ENCODE results near the gene TACC2.

The TACC2 gene

DNA sequence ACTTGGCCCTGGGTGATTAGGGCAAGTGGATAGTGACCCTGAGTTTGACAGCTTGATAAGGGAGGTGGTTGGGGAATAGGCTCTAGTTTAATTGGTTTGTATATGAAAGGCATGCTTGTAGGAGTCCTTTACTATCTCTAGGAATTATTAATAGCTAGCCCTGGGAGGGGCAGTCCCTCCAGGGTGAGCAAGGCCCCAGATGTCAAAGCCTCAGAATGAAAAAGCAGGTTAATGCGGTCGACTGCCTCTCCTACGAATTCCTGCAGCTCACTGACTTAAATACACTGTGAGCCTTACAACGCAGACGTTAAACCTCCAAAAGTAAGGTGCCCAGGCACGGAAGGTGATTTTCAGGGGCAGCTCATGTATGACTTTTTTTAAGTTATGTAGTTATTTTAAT lies 276.9 kb downstream of the TACC2 start:
- H3K4me3 ChIP-seq (ENCODE audit: insufficient read depth in 1 of 2, low read depth in 1 of 2, low read length in 2 of 2), result no peak overlapping the region
- no peak overlapping the region for H3K4ac ChIP-seq (ENCODE audit: low read depth in 1 of 2, low read length in 2 of 2)
- no peak overlapping the region for H3K23ac ChIP-seq (ENCODE audit: low read length in 2 of 2)
- H4K8ac ChIP-seq (ENCODE audit: low read length), result no peak overlapping the region
- no peak overlapping the region for H2BK12ac ChIP-seq (ENCODE audit: low read length in 2 of 2)
- H2AK5ac ChIP-seq (ENCODE audit: low read length, severe bottlenecking), result peak overlapping the region; percentile 50
- no peak overlapping the region for H3K18ac ChIP-seq (ENCODE audit: low read depth in 1 of 2, low read length in 2 of 2)
- H3K14ac ChIP-seq (ENCODE audit: low read length in 2 of 2), result no peak overlapping the region
- H3K9ac ChIP-seq (ENCODE audit: low read length), result no peak overlapping the region
- H3K36me3 ChIP-seq (ENCODE audit: control insufficient read depth in 1 of 2, insufficient read depth in 2 of 2, low read depth in 1 of 2, low read length in 2 of 2), result peaks cover 6 to 10% of the 10 kb centered on the region in 2 experiments
- H3K9me3 ChIP-seq (ENCODE audit: control insufficient read depth, low read length), result peaks cover 13% of the 10 kb centered on the region
- H3K4me2 ChIP-seq (ENCODE audit: low read length, poor library complexity, severe bottlenecking), result peak overlapping the region; percentile 32
- H3K27me3 ChIP-seq (ENCODE audit: control insufficient read depth in 1 of 2, insufficient read depth in 1 of 2, low read length in 2 of 2), result no peaks in the 10 kb centered on the region
- no peak overlapping the region for H4K91ac ChIP-seq (ENCODE audit: low read length)
- peak overlapping the region; percentile 9 for H3K27ac ChIP-seq (ENCODE audit: low read length, poor library complexity, severe bottlenecking)
- WGBS, result 86% methylated on average over 3 of the region's 6 CpGs
- DNase-seq, result no peak
- H2BK15ac ChIP-seq (ENCODE audit: low read depth, poor library complexity, severe bottlenecking), result no peak overlapping the region
- H3K79me1 ChIP-seq (replicated peaks; ENCODE audit: low read length, poor library complexity, severe bottlenecking), result peaks cover 7% of the 10 kb centered on the region
- H2BK5ac ChIP-seq (ENCODE audit: low read depth, low read length, poor library complexity, severe bottlenecking), result no peak overlapping the region
- peaks cover 15% of the 10 kb centered on the region for H3K4me1 ChIP-seq (ENCODE audit: control insufficient read depth, insufficient read depth, low read depth, low read length)
- no peak overlapping the region for H2AFZ ChIP-seq (ENCODE audit: low read depth, low read length)
- no peak overlapping the region for H2BK120ac ChIP-seq (ENCODE audit: low read depth, low read length)

DNA sequence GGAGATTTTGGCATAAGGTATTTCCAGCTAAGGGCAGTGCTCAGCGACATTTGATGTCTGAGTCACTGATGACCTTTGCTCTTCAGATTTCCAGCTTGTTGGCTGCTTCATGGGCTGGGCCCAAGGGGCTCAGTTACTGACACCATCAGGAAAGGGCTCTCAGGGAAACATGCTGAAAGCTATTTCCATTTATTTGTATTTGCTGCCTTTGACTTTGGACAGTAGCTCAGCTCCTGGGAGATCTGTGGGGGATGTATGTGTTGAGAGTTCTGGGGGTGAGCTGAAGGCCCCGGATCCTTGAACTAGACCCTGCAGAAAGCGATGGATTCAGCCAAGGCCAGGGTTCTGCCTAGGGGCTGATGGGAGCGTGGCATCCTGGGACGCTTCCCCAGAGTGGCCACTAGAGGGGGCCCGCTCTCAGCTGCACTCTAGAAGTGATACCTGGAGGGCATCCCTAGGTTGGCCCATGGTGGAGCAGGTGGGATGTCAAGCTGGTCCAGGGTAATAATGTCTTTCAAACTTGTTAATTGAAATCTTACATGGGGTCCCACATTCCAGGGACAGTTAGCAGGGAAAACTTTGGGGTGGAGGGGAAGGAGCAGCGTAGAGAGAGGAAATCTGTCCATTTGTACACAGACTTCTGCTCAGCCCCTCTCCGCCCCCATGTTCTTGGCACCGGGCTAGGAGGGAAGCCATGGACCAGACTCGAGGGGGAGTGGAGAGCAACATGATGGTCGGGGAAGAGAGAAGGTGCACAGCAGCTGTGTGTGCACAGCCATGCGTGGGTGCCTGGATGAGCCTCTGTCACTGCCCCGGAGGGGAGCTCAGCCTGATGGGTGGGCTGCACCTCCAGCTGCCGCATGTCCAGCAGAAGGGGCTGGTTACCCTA lies 279.1 kb downstream of the TACC2 start:
- H2AK5ac ChIP-seq (ENCODE audit: low read length, severe bottlenecking), result peak overlapping the region; percentile 89
- no peak overlapping the region for H3K14ac ChIP-seq (ENCODE audit: low read length in 2 of 2)
- no peak overlapping the region for H2AFZ ChIP-seq (ENCODE audit: low read depth, low read length)
- no peak overlapping the region for H3K23ac ChIP-seq (ENCODE audit: low read length in 2 of 2)
- no peak overlapping the region for H3K4ac ChIP-seq (ENCODE audit: low read depth in 1 of 2, low read length in 2 of 2)
- H2BK12ac ChIP-seq (ENCODE audit: low read length in 2 of 2), result no peak overlapping the region
- H4K91ac ChIP-seq (ENCODE audit: low read length), result no peak overlapping the region
- H3K4me3 ChIP-seq (ENCODE audit: insufficient read depth in 1 of 2, low read depth in 1 of 2, low read length in 2 of 2), result peak overlapping the region in 1 of 2 experiments; percentile 20
- H2BK15ac ChIP-seq (ENCODE audit: low read depth, poor library complexity, severe bottlenecking), result no peak overlapping the region
- peaks cover 6 to 10% of the 10 kb centered on the region in 2 experiments for H3K36me3 ChIP-seq (ENCODE audit: control insufficient read depth in 1 of 2, insufficient read depth in 2 of 2, low read depth in 1 of 2, low read length in 2 of 2)
- H2BK120ac ChIP-seq (ENCODE audit: low read depth, low read length), result no peak overlapping the region
- no peak overlapping the region for H3K9ac ChIP-seq (ENCODE audit: low read length)
- H3K27ac ChIP-seq (ENCODE audit: low read length, poor library complexity, severe bottlenecking), result no peak overlapping the region
- no peaks in the 10 kb centered on the region for H3K27me3 ChIP-seq (ENCODE audit: control insufficient read depth in 1 of 2, insufficient read depth in 1 of 2, low read length in 2 of 2)
- H3K18ac ChIP-seq (ENCODE audit: low read depth in 1 of 2, low read length in 2 of 2), result no peak overlapping the region
- H2BK5ac ChIP-seq (ENCODE audit: low read depth, low read length, poor library complexity, severe bottlenecking), result no peak overlapping the region
- peaks cover 15% of the 10 kb centered on the region for H3K4me1 ChIP-seq (ENCODE audit: control insufficient read depth, insufficient read depth, low read depth, low read length)
- H4K8ac ChIP-seq (ENCODE audit: low read length), result peak overlapping the region; percentile 27
- WGBS, result 65% methylated on average over 14 of the region's 14 CpGs
- H3K9me3 ChIP-seq (ENCODE audit: control insufficient read depth, low read length), result peaks cover 1% of the 10 kb centered on the region
- no peak overlapping the region for H3K4me2 ChIP-seq (ENCODE audit: low read length, poor library complexity, severe bottlenecking)
- H3K79me1 ChIP-seq (replicated peaks; ENCODE audit: low read length, poor library complexity, severe bottlenecking), result peaks cover 7% of the 10 kb centered on the region
- DNase-seq, result peak; percentile 42

DNA sequence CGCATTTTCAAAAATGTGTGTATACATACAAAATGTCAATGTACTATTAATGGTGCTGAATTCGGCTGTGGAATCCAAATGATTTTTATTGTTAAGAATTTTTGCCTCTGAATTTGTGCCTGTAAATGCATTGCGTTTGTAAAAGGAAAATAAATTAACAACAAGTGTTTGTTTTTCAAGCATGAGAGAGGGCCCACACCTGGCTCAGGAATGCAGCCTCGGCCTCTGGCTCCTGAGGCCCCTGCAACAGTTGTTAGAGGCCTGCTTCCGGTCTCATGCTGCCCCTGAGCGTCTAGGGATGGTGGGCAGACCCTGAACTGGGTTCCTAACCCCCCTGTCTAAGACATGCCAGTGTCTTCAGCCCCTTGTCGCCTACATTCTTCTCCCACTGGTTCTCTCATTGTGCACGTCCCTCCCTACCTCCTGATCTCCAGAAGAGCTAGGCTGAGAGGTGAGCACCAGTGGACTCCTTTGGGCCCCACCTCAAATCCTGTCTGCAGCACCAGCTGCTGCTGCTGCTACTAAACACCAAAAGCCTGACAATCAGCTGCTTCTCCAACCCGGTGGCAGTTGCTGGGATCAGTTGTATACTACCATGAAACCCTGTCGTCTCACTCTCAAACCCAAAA lies 280.2 kb downstream of the TACC2 start:
- Histone ChIP-seq H3K4me2 (ENCODE audit: low read length, poor library complexity, severe bottlenecking) (no peak overlapping the region), H2AK5ac (ENCODE audit: low read length, severe bottlenecking) (no peak overlapping the region), H2BK12ac (ENCODE audit: low read length in 2 of 2) (no peak overlapping the region), H3K36me3 (ENCODE audit: control insufficient read depth in 1 of 2, insufficient read depth in 2 of 2, low read depth in 1 of 2, low read length in 2 of 2) (peaks cover 6 to 10% of the 10 kb centered on the region in 2 experiments), H2AFZ (ENCODE audit: low read depth, low read length) (no peak overlapping the region), H3K9ac (ENCODE audit: low read length) (no peak overlapping the region), H2BK15ac (ENCODE audit: low read depth, poor library complexity, severe bottlenecking) (no peak overlapping the region), H3K4me3 (ENCODE audit: insufficient read depth in 1 of 2, low read depth in 1 of 2, low read length in 2 of 2) (no peak overlapping the region), H3K27me3 (ENCODE audit: control insufficient read depth in 1 of 2, insufficient read depth in 1 of 2, low read length in 2 of 2) (no peaks in the 10 kb centered on the region), H2BK5ac (ENCODE audit: low read depth, low read length, poor library complexity, severe bottlenecking) (no peak overlapping the region), H3K27ac (ENCODE audit: low read length, poor library complexity, severe bottlenecking) (no peak overlapping the region), H3K4ac (ENCODE audit: low read depth in 1 of 2, low read length in 2 of 2) (no peak overlapping the region), H3K23ac (ENCODE audit: low read length in 2 of 2) (no peak overlapping the region), H3K14ac (ENCODE audit: low read length in 2 of 2) (no peak overlapping the region), H4K8ac (ENCODE audit: low read length) (no peak overlapping the region), H3K79me1 (replicated peaks; ENCODE audit: low read length, poor library complexity, severe bottlenecking) (peaks cover 7% of the 10 kb centered on the region), H3K9me3 (ENCODE audit: control insufficient read depth, low read length) (no peaks in the 10 kb centered on the region), H4K91ac (ENCODE audit: low read length) (no peak overlapping the region), H2BK120ac (ENCODE audit: low read depth, low read length) (no peak overlapping the region), H3K4me1 (ENCODE audit: control insufficient read depth, insufficient read depth, low read depth, low read length) (peaks cover 15% of the 10 kb centered on the region), H3K18ac (ENCODE audit: low read depth in 1 of 2, low read length in 2 of 2) (no peak overlapping the region)
- no peak for DNase-seq
- WGBS, result 81% methylated on average over 10 of the region's 10 CpGs

DNA sequence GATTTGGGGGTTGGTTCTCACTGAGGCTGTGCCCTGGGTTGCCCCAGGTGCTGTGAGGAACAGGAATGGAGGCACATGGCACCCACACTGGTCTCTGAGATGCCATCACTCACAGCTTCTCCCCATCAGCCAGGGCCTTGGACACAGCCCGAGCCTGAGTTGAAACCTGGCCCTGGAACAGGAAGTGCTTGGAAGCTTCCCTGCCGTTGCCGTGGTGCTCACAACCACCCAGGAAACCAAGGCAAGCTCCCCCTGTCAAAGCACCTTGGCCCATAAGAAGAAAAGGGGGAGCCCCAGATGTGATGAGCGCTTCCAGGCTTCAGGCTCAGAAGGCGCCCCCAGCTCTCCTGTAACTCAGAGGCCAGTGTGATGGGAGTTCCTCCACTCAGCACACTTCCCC lies 282.1 kb downstream of the TACC2 start, which contains the start of gene BTBD16:
TSS of gene BTBD16 (plus strand) at position 221 of the 400 bp plus-strand sequence. CDS start 3,786 bp downstream, outside the sequence.
- H3K27ac ChIP-seq (ENCODE audit: low read length, poor library complexity, severe bottlenecking), result no peak within 1 kb of the TSS
- no peak within 1 kb of the TSS for H2BK5ac ChIP-seq (ENCODE audit: low read depth, low read length, poor library complexity, severe bottlenecking)
- 80% methylated on average over 5 of the region's 5 CpGs for WGBS
- H3K4ac ChIP-seq (ENCODE audit: low read depth in 1 of 2, low read length in 2 of 2), result no peak within 1 kb of the TSS
- H3K9ac ChIP-seq (ENCODE audit: low read length), result no peak within 1 kb of the TSS
- H2AFZ ChIP-seq (ENCODE audit: low read depth, low read length), result no peak within 1 kb of the TSS
- H2BK15ac ChIP-seq (ENCODE audit: low read depth, poor library complexity, severe bottlenecking), result no peak within 1 kb of the TSS
- H2AK5ac ChIP-seq (ENCODE audit: low read length, severe bottlenecking), result no peak within 1 kb of the TSS
- H4K8ac ChIP-seq (ENCODE audit: low read length), result no peak within 1 kb of the TSS
- no peak within 1 kb of the TSS for H3K4me3 ChIP-seq (ENCODE audit: insufficient read depth in 1 of 2, low read depth in 1 of 2, low read length in 2 of 2)
- H3K23ac ChIP-seq (ENCODE audit: low read length in 2 of 2), result no peak within 1 kb of the TSS
- H3K14ac ChIP-seq (ENCODE audit: low read length in 2 of 2), result no peak within 1 kb of the TSS
- H2BK12ac ChIP-seq (ENCODE audit: low read length in 2 of 2), result no peak within 1 kb of the TSS
- peaks cover 6% of the 10 kb centered on the region for H3K4me1 ChIP-seq (ENCODE audit: control insufficient read depth, insufficient read depth, low read depth, low read length)
- H3K27me3 ChIP-seq (ENCODE audit: control insufficient read depth in 1 of 2, insufficient read depth in 1 of 2, low read length in 2 of 2), result no peaks in the 10 kb centered on the region
- no peak within 1 kb of the TSS for H4K91ac ChIP-seq (ENCODE audit: low read length)
- H3K4me2 ChIP-seq (ENCODE audit: low read length, poor library complexity, severe bottlenecking), result no peak within 1 kb of the TSS
- peaks cover 5% of the 10 kb centered on the region for H3K79me1 ChIP-seq (replicated peaks; ENCODE audit: low read length, poor library complexity, severe bottlenecking)
- H3K36me3 ChIP-seq (ENCODE audit: control insufficient read depth in 1 of 2, insufficient read depth in 2 of 2, low read depth in 1 of 2, low read length in 2 of 2), result peaks cover 6 to 10% of the 10 kb centered on the region in 2 experiments
- DNase-seq, result no peak
- H2BK120ac ChIP-seq (ENCODE audit: low read depth, low read length), result no peak within 1 kb of the TSS
- no peak within 1 kb of the TSS for H3K18ac ChIP-seq (ENCODE audit: low read depth in 1 of 2, low read length in 2 of 2)
- no peaks in the 10 kb centered on the region for H3K9me3 ChIP-seq (ENCODE audit: control insufficient read depth, low read length)

All from mesenchymal stem cell (in vitro differentiated cells and primary cell).